GM23248 (cell line): Measurements from ENCODE around the gene CBY2.

Source experiments
- EZH2 ChIP-seq: fragments of 200-600 bp; sonication (generic); IDR thresholded peaks from 2 replicates; pipeline ENCODE4 v1.6.1; 2018; ENCODE audit warnings: antibody characterized with exemption, mild to moderate bottlenecking; ENCODE audit not compliant: insufficient read depth, poor library complexity, severe bottlenecking
- EZH2phosphoT487 ChIP-seq: fragments of 200-600 bp; sonication (generic); IDR thresholded peaks from 2 replicates; pipeline ENCODE4 v1.6.1; 2018; ENCODE audit warnings: antibody characterized with exemption, moderate library complexity, mild to moderate bottlenecking, low read depth; ENCODE audit not compliant: insufficient read depth

DNA sequence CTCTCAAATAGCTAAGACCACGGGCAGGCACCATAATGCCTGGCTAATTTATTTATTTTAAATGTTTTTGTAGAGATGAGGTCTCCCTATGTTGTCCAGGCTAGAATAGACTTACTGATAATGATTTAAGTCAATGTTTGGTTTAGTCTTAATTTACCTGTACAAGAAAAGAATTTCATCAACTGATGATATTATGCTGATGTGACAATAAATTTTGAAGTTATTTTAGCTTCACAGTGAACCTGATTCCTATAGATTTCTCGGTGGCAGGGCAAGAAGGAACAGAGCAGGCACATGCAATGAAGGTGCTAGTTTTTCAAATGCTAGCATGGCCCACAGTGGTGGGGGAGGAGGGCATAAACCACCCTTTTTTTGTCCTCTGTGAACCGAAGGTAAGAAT lies 42.6 kb upstream of the CBY2 start:
- TF ChIP-seq EZH2 (no peak), EZH2phosphoT487 (no peak)
